ENCODE measurements around the gene SLC17A7. TPM values are rescaled to one million over a fixed set of nuclear protein-coding genes. Genes with fewer than 3 reads are reported as not detected.
A peak's percentile ranks its signal among the peaks of the same experiment; 100 is the strongest.

The SLC17A7 gene
- total and polyA plus RNA-seq, 2 of the 13 experiments (the other 11 are each of a cell fraction or from before 2014, with no cell fraction given) = 0.32 TPM; not detected in 1

GRCh38 chr19:49443366-49444099 is 2.2 kb upstream of the SLC17A7 start (continued):
- TF ChIP-seq ZNF143 (CRISPR knock-in tag; IDR thresholded peaks at IDR 0.05) (peak; percentile 99), ZNF607 (CRISPR knock-in tag; IDR thresholded peaks at IDR 0.05; ENCODE audit: borderline replicate concordance) (peak; percentile 46; the same call in 1 of the 2 replicates), ZNF788 (CRISPR knock-in tag; IDR thresholded peaks at IDR 0.05; ENCODE audit: borderline replicate concordance) (peak; percentile 86; the same call in 1 of the 2 replicates), MAFG (CRISPR knock-in tag; IDR thresholded peaks at IDR 0.05) (no peak), TFE3 (CRISPR knock-in tag; IDR thresholded peaks at IDR 0.05) (no peak), ZBTB39 (CRISPR knock-in tag; IDR thresholded peaks at IDR 0.05) (peak; percentile 31; the same call in 1 of the 2 replicates), ZNF230 (CRISPR knock-in tag; IDR thresholded peaks at IDR 0.05) (0 out of 2 replicates have a peak, but pooled peaks have one; percentile 24), ZHX2 (IDR thresholded peaks at IDR 0.05; ENCODE audit: low read depth) (peak; percentile 69; the same call in 1 of the 2 replicates), ZHX2 (CRISPR knock-in tag; IDR thresholded peaks at IDR 0.05; ENCODE audit: borderline replicate concordance) (no peak), ZNF274 (CRISPR knock-in tag; IDR thresholded peaks at IDR 0.05) (peak; percentile 75; the same call in 1 of the 2 replicates), HCFC1 (IDR thresholded peaks at IDR 0.05; ENCODE audit: low read depth, low read length) (peak; percentile 98), TEAD3 (CRISPR knock-in tag; optimal IDR thresholded peaks at IDR 0.05; ENCODE audit: borderline replicate concordance) (peak; percentile 25), NPAS2 (CRISPR knock-in tag; IDR thresholded peaks at IDR 0.05; ENCODE audit: borderline replicate concordance) (no peak), ZNF101 (CRISPR knock-in tag; IDR thresholded peaks at IDR 0.05; ENCODE audit: borderline replicate concordance, low read depth) (no peak), FOXO1 (CRISPR knock-in tag; IDR thresholded peaks at IDR 0.05) (no peak; the same call in 1 of the 2 replicates), ZNF710 (CRISPR knock-in tag; IDR thresholded peaks at IDR 0.05; ENCODE audit: borderline replicate concordance) (peak; percentile 40; the same call in 1 of the 2 replicates), ZNF552 (CRISPR knock-in tag; IDR thresholded peaks at IDR 0.05; ENCODE audit: borderline replicate concordance) (no peak), SP2 (CRISPR knock-in tag; IDR thresholded peaks at IDR 0.05) (no peak)
